Sigmoid colon (tissue), 7 donors: ENCODE results near the gene NUP133. TPM values are rescaled to one million over a fixed set of nuclear protein-coding genes. Genes with fewer than 3 reads are reported as not detected.
"Not testable (repeated sequence)": the region's sequence is repeated elsewhere in the genome, so short reads cannot be mapped to it uniquely, and the experiment has no call there.

Experiments
- DNase-seq: peaks from one replicate; pipeline ENCODE4 v3.0.0-alpha.2; 2019
- H3K27ac ChIP-seq, 4 donors: fragments of 200-600 bp; sonication (generic); one replicate each; pipeline ENCODE4 v1.5.1; 2016 to 2019; ENCODE audit warnings: mild to moderate bottlenecking in 1 of 4
- H3K27me3 ChIP-seq, 3 donors: fragments of 200-600 bp; sonication (generic); one replicate each; pipeline ENCODE4 v1.5.1; 2019; ENCODE audit warnings: mild to moderate bottlenecking in 1 of 3
- H3K36me3 ChIP-seq, 4 donors: fragments of 200-600 bp; sonication (generic); one replicate each; pipeline ENCODE4 v1.5.1; 2016 to 2019
- H3K4me1 ChIP-seq, 4 donors: fragments of 200-600 bp; sonication (generic); one replicate each; pipeline ENCODE4 v1.5.1; 2017 to 2019
- H3K4me3 ChIP-seq, 4 donors: fragments of 200-600 bp; sonication (generic); one replicate each; pipeline ENCODE4 v1.5.1; 2017 to 2019; ENCODE audit warnings: mild to moderate bottlenecking in 2 of 4, moderate library complexity in 1 of 4
- H3K9me3 ChIP-seq, 4 donors: fragments of 200-600 bp in 3 of 4; sonication (generic) in 3 of 4; one replicate each; pipeline versions ENCODE4 v1.5.1 to v1.6.1; 2013 to 2019
- CTCF ChIP-seq, 4 experiments: fragments of 450-650 bp in 3 of 4; fragments of 200-600 bp in 1 of 4; IDR thresholded peaks; one replicate each; pipeline ENCODE4 v1.5.1; 2016 to 2019; ENCODE audit warnings: antibody characterized with exemption in 4 of 4, mild to moderate bottlenecking in 3 of 4, moderate library complexity in 2 of 4
- EP300 ChIP-seq, 4 donors: sonication (generic); formaldehyde crosslinking; IDR thresholded peaks; one replicate each; pipeline ENCODE4 v1.6.1; 2017; ENCODE audit warnings: antibody characterized with exemption in 4 of 4
- POLR2A ChIP-seq, 2 donors: fragments of 450-650 bp; IDR thresholded peaks; one replicate each; pipeline ENCODE4 v1.6.1; 2016; ENCODE audit warnings: antibody characterized with exemption in 2 of 2, mild to moderate bottlenecking in 2 of 2, moderate library complexity in 2 of 2
- POLR2AphosphoS5 ChIP-seq, 4 donors: sonication (generic); formaldehyde crosslinking; IDR thresholded peaks; one replicate each; pipeline ENCODE4 v1.6.1; 2017; ENCODE audit warnings: antibody characterized with exemption in 4 of 4
- WGBS, 2 donors: extraction: QIAGEN DNeasy Blood & Tissue Kit; methylation state at CpG; one replicate each; pipeline ENCODE4 v1.1.7; 2013; 5-methylcytosine and 5-hydroxymethylcytosine counted together
- intact Hi-C: fragments of 100-400 bp; cut with DNase I; formaldehyde crosslinking; loops from one replicate; pipeline ENCODE4 v1.15.1; 2023
- polyA plus RNA-seq, 3 donors: library from polyadenylated mRNA; stranded (reverse); fragments of 200-250 nt; gene quantifications; one replicate each; pipeline ENCODE4 v1.2.3, GENCODE V29; 2013
- total RNA-seq, 4 donors: library from RNA; depleted of rRNA; stranded (reverse); fragments of >200 nt; gene quantifications; one replicate each; pipeline ENCODE4 v1.1.0, GENCODE V29; 2016
- donor health status: healthy with polysubstance abuse.
- donor health status: Bipolar disorder and iron deficiency.
- donor health status: healthy.

The NUP133 gene
- total and polyA plus RNA-seq, 7 donors, result 4.8 to 31.7 (median 23.7) TPM

GRCh38 chr1:229428256-229428655, 79.9 kb downstream of the NUP133 start:
- H3K36me3 ChIP-seq, result no peaks in the 10 kb centered on the region
- 75 to 79% methylated on average over 3 of the region's 3 CpGs for WGBS, 2 donors
- H3K4me3 ChIP-seq, result no peak overlapping the region
- H3K9me3 ChIP-seq, result peaks cover 0 to 6% (median 0%) of the 10 kb centered on the region in 4 donors
- H3K27me3 ChIP-seq, result peaks cover 36 to 68% (median 42%) of the 10 kb centered on the region in 3 donors
- TF ChIP-seq EP300 (IDR thresholded peaks at IDR 0.05), result no peak
- no peak for TF ChIP-seq POLR2A (IDR thresholded peaks at IDR 0.05)
- no peak for TF ChIP-seq POLR2AphosphoS5 (IDR thresholded peaks at IDR 0.05)
- TF ChIP-seq CTCF (IDR thresholded peaks at IDR 0.05), result no peak
- no peak overlapping the region for H3K27ac ChIP-seq
- intact Hi-C loops, result no loop called here
- peaks cover 0 to 29% (median 28%) of the 10 kb centered on the region in 4 donors for H3K4me1 ChIP-seq
- DNase-seq, result no peak

GRCh38 chr1:229427572-229427971, 80.6 kb downstream of the NUP133 start:
- intact Hi-C loops, result no loop called here
- H3K27me3 ChIP-seq, result peaks cover 29 to 61% (median 35%) of the 10 kb centered on the region in 3 donors
- no peak for TF ChIP-seq POLR2AphosphoS5 (IDR thresholded peaks at IDR 0.05)
- TF ChIP-seq POLR2A (IDR thresholded peaks at IDR 0.05), result no peak
- no peak for TF ChIP-seq CTCF (IDR thresholded peaks at IDR 0.05)
- no peaks in the 10 kb centered on the region for H3K36me3 ChIP-seq
- WGBS, 2 donors, result 85 to 87% methylated on average over 3 of the region's 3 CpGs
- peaks cover 0 to 23% (median 21%) of the 10 kb centered on the region in 4 donors for H3K4me1 ChIP-seq
- H3K4me3 ChIP-seq, result no peak overlapping the region
- no peak overlapping the region for H3K27ac ChIP-seq
- peaks cover 0 to 6% (median 0%) of the 10 kb centered on the region in 4 donors for H3K9me3 ChIP-seq
- no peak for DNase-seq

- H3K9me3 ChIP-seq, result peaks cover 0 to 6% (median 0%) of the 10 kb centered on the region in 4 donors
- peaks cover 10 to 42% (median 16%) of the 10 kb centered on the region in 3 donors for H3K27me3 ChIP-seq
- no peak overlapping the region for H3K4me3 ChIP-seq
- H3K36me3 ChIP-seq, result no peaks in the 10 kb centered on the region
- DNase-seq, result no peak
- H3K4me1 ChIP-seq, result peaks cover 0 to 4% (median 2%) of the 10 kb centered on the region in 4 donors
- no peak for TF ChIP-seq EP300 (IDR thresholded peaks at IDR 0.05)
- no peak for TF ChIP-seq POLR2AphosphoS5 (IDR thresholded peaks at IDR 0.05)
- TF ChIP-seq CTCF (IDR thresholded peaks at IDR 0.05), result no peak
- no peak for TF ChIP-seq POLR2A (IDR thresholded peaks at IDR 0.05)
- H3K27ac ChIP-seq, result no peak overlapping the region
- intact Hi-C loops, result no loop called here
- WGBS, 2 donors, result 76 to 83% methylated on average over 2 of the region's 2 CpGs
Observed at GRCh38 chr1:229425564-229426159, 82.5 kb downstream of the NUP133 start.

- H3K4me1 ChIP-seq, result no peaks in the 10 kb centered on the region
- H3K27ac ChIP-seq, result no peak overlapping the region
- no peaks in the 10 kb centered on the region for H3K36me3 ChIP-seq
- H3K4me3 ChIP-seq, result no peak overlapping the region
- peaks cover 0 to 6% (median 0%) of the 10 kb centered on the region in 4 donors for H3K9me3 ChIP-seq
- intact Hi-C loops, result no loop called here
- WGBS, 2 donors, result 42 to 75% methylated on average over 7 of the region's 7 CpGs
- peaks cover 0 to under 1% (median 0%) of the 10 kb centered on the region in 3 donors for H3K27me3 ChIP-seq
- TF ChIP-seq POLR2AphosphoS5 (IDR thresholded peaks at IDR 0.05), result no peak
- TF ChIP-seq CTCF (IDR thresholded peaks at IDR 0.05), result no peak
- no peak for DNase-seq
Observed at GRCh38 chr1:229420765-229421164, 87.4 kb downstream of the NUP133 start.

- Histone ChIP-seq H3K9me3 (peaks cover 0 to 6% (median 0%) of the 10 kb centered on the region in 4 donors), H3K27ac (no peak overlapping the region), H3K36me3 (no peaks in the 10 kb centered on the region), H3K4me1 (no peaks in the 10 kb centered on the region), H3K27me3 (no peaks in the 10 kb centered on the region), H3K4me3 (no peak overlapping the region)
- 94 to 95% methylated on average over 11 of the region's 11 CpGs for WGBS, 2 donors
- no peak for TF ChIP-seq CTCF (IDR thresholded peaks at IDR 0.05)
- TF ChIP-seq EP300 (IDR thresholded peaks at IDR 0.05), result no peak
- TF ChIP-seq POLR2AphosphoS5 (IDR thresholded peaks at IDR 0.05), result no peak
- TF ChIP-seq POLR2A (IDR thresholded peaks at IDR 0.05), result no peak
- intact Hi-C loops, result no loop called here
- DNase-seq, result no peak
Observed at GRCh38 chr1:229420224-229420623, 87.9 kb downstream of the NUP133 start.

GRCh38 chr1:229418586-229418985, 89.6 kb downstream of the NUP133 start:
- H3K27me3 ChIP-seq, H3K4me3 ChIP-seq, intact Hi-C loops, H3K9me3 ChIP-seq, H3K27ac ChIP-seq, H3K4me1 ChIP-seq, DNase-seq, H3K36me3 ChIP-seq: not testable (repeated sequence)
- WGBS, 2 donors, result 51 to 74% methylated on average over 6 of the region's 6 CpGs

GRCh38 chr1:229412810-229413209, 95.3 kb downstream of the NUP133 start:
- H3K4me1 ChIP-seq, result peaks cover 0 to 38% (median 26%) of the 10 kb centered on the region in 4 donors
- H3K4me3 ChIP-seq, H3K36me3 ChIP-seq, intact Hi-C loops, H3K27me3 ChIP-seq, DNase-seq, H3K27ac ChIP-seq, H3K9me3 ChIP-seq: not testable (repeated sequence)
- WGBS, 2 donors, result 60 to 77% methylated on average over 5 of the region's 5 CpGs
